HepG2 (cell line): ENCODE results near the gene RYK. TPM values are rescaled to one million over a fixed set of nuclear protein-coding genes. Genes with fewer than 3 reads are reported as not detected.

Source experiments
- ASH2L ChIP-seq: fragments of 300-600, 200-600 bp; sonication (generic); IDR thresholded peaks from 2 replicates; pipeline ENCODE4 v1.7.0; 2017; ENCODE audit warnings: low read depth, mild to moderate bottlenecking, moderate library complexity, mixed read lengths, low read length; ENCODE audit not compliant: insufficient read length
- BORCS8-MEF2B ChIP-seq: sonication (generic); formaldehyde crosslinking; IDR thresholded peaks from 2 replicates; pipeline ENCODE4 v1.8.0; 2022; ENCODE audit warnings: mild to moderate bottlenecking, missing genetic modification reagents
- CBFB ChIP-seq: sonication (generic); formaldehyde crosslinking; IDR thresholded peaks from 2 replicates; pipeline ENCODE4 v1.4.0; 2020; ENCODE audit warnings: missing genetic modification reagents
- DNMT1 ChIP-seq: sonication (generic); formaldehyde crosslinking; IDR thresholded peaks from 2 replicates; pipeline ENCODE4 v1.5.1; 2020; ENCODE audit warnings: mild to moderate bottlenecking, missing genetic modification reagents
- EED ChIP-seq: sonication (generic); formaldehyde crosslinking; IDR thresholded peaks from 2 replicates; pipeline ENCODE4 v1.5.0; 2020; ENCODE audit warnings: mild to moderate bottlenecking, missing genetic modification reagents
- GZF1 ChIP-seq: sonication (generic); formaldehyde crosslinking; IDR thresholded peaks from 2 replicates; pipeline ENCODE4 v1.5.1; 2020; ENCODE audit warnings: mild to moderate bottlenecking, missing genetic modification reagents
- HES4 ChIP-seq: sonication (generic); formaldehyde crosslinking; IDR thresholded peaks from 2 replicates; pipeline ENCODE4 v1.9.0; 2021; ENCODE audit warnings: mild to moderate bottlenecking, missing genetic modification reagents, borderline replicate concordance
- KLF6 ChIP-seq: IDR thresholded peaks from 2 replicates; pipeline ENCODE4 v1.8.0; 2016; ENCODE audit warnings: missing biosample characterization, missing genetic modification reagents
- KMT2A ChIP-seq: sonication (generic); formaldehyde crosslinking; IDR thresholded peaks from 2 replicates; pipeline ENCODE4 v1.4.0; 2020; ENCODE audit warnings: missing genetic modification reagents
- MTF1 ChIP-seq: sonication (generic); formaldehyde crosslinking; IDR thresholded peaks from 2 replicates; pipeline ENCODE4 v1.5.0; 2020; ENCODE audit warnings: missing genetic modification reagents
- PCBP1 ChIP-seq: fragments of 200-400 bp; formaldehyde crosslinking; IDR thresholded peaks from 2 replicates; pipeline ENCODE4 v1.6.1; 2017; ENCODE audit warnings: mild to moderate bottlenecking, low read depth, low read length, borderline replicate concordance
- REPIN1 ChIP-seq: sonication (generic); formaldehyde crosslinking; IDR thresholded peaks from 2 replicates; pipeline ENCODE4 v1.8.0; 2022; ENCODE audit warnings: missing genetic modification reagents, low read depth, mild to moderate bottlenecking, borderline replicate concordance
- RFX3 ChIP-seq: IDR thresholded peaks from 2 replicates; pipeline ENCODE4 v1.6.1; 2016; ENCODE audit warnings: missing biosample characterization, missing genetic modification reagents
- SSRP1 ChIP-seq: IDR thresholded peaks from 2 replicates; pipeline ENCODE4 v1.6.1; 2016; ENCODE audit warnings: control low read depth
- TEAD2 ChIP-seq: sonication (generic); formaldehyde crosslinking; IDR thresholded peaks from 2 replicates; pipeline ENCODE4 v1.9.0; 2021; ENCODE audit warnings: missing genetic modification reagents
- TRIM24 ChIP-seq: sonication (generic); formaldehyde crosslinking; IDR thresholded peaks from 2 replicates; pipeline ENCODE4 v1.8.0; 2022; ENCODE audit warnings: mild to moderate bottlenecking, missing genetic modification reagents
- ZBTB20 ChIP-seq: sonication (generic); formaldehyde crosslinking; IDR thresholded peaks from 2 replicates; pipeline ENCODE4 v1.8.1; 2023; ENCODE audit warnings: missing genetic modification reagents, low read depth, mild to moderate bottlenecking, borderline replicate concordance
- ZNF318 ChIP-seq: sonication (generic); formaldehyde crosslinking; IDR thresholded peaks from 2 replicates; pipeline ENCODE4 v1.4.0; 2020; ENCODE audit warnings: mild to moderate bottlenecking, missing genetic modification reagents
- ZNF350 ChIP-seq: sonication (generic); formaldehyde crosslinking; IDR thresholded peaks from 2 replicates; pipeline ENCODE4 v1.4.0; 2020; ENCODE audit warnings: mild to moderate bottlenecking, low read depth, missing genetic modification reagents, borderline replicate concordance
- ZNF451 ChIP-seq: sonication (generic); formaldehyde crosslinking; IDR thresholded peaks from 2 replicates; pipeline ENCODE4 v1.5.0; 2020; ENCODE audit warnings: mild to moderate bottlenecking, missing genetic modification reagents
- ZNF746 ChIP-seq: sonication (generic); formaldehyde crosslinking; IDR thresholded peaks from 2 replicates; pipeline ENCODE4 v1.8.0; 2022; ENCODE audit warnings: mild to moderate bottlenecking, missing genetic modification reagents
- polyA plus RNA-seq, 8 experiments: library from polyadenylated mRNA; depleted of rRNA in 3 of 8; stranded (reverse) in 7 of 8; unstranded in 1 of 8; fragments of >200 nt; fragmentation: Illumina TruSeq in 4 of 8; extraction: Trizol in 4 of 8; gene quantifications; 2 replicates each; pipeline versions ENCODE4 v1.2.1 to v1.2.3, GENCODE V29; 2011 to 2016; ENCODE audit warnings: low read depth in 4 of 8, missing spikeins in 1 of 8, mixed read lengths in 1 of 8; ENCODE audit not compliant: insufficient read depth in 1 of 8
- total RNA-seq, 5 experiments: library from RNA; depleted of rRNA; stranded (reverse); fragments of >200 nt; fragmentation: Illumina TruSeq; extraction: Trizol; gene quantifications; 2 replicates each; pipeline ENCODE4 v1.2.3, GENCODE V29; 2016; ENCODE audit warnings: low read depth in 1 of 5
- TF ChIP-seq, protein P1 (sequence below): sonication (generic); formaldehyde crosslinking; conservative IDR thresholded peaks from 2 replicates; pipeline ENCODE4 v1.4.0; 2020; ENCODE audit warnings: missing genetic modification reagents

The RYK gene
- total and polyA plus RNA-seq, 2 of the 13 experiments (the other 11 are each of a cell fraction or from before 2014, with no cell fraction given), result 35.0 to 66.2 TPM

GRCh38 chr3:134249935-134250716, 533 bp downstream of the RYK start (continued):
- TF ChIP-seq ZNF318 (CRISPR knock-in tag) (peak; percentile 56; the same call in 1 of the 2 replicates), EED (no peak), ZNF746 (CRISPR knock-in tag) (no peak), KMT2A (CRISPR knock-in tag) (peak; percentile 87), ZNF451 (no peak), KLF6 (0 out of 2 replicates have a peak, but pooled peaks have one; percentile 42), GZF1 (CRISPR knock-in tag) (no peak), TEAD2 (CRISPR knock-in tag) (no peak), ASH2L (peak; percentile 72), CBFB (CRISPR knock-in tag) (0 out of 2 replicates have a peak, but pooled peaks have one; percentile 41), REPIN1 (no peak), PCBP1 (no peak), SSRP1 (CRISPR knock-in tag) (no peak), TRIM24 (no peak), MTF1 (CRISPR knock-in tag) (no peak), RFX3 (CRISPR knock-in tag) (no peak), DNMT1 (CRISPR knock-in tag) (no peak), BORCS8-MEF2B (no peak), ZBTB20 (CRISPR knock-in tag) (no peak), ZNF350 (CRISPR knock-in tag) (no peak), HES4 (peak; percentile 48; the same call in 1 of the 2 replicates)
- TF ChIP-seq, protein P1, sequence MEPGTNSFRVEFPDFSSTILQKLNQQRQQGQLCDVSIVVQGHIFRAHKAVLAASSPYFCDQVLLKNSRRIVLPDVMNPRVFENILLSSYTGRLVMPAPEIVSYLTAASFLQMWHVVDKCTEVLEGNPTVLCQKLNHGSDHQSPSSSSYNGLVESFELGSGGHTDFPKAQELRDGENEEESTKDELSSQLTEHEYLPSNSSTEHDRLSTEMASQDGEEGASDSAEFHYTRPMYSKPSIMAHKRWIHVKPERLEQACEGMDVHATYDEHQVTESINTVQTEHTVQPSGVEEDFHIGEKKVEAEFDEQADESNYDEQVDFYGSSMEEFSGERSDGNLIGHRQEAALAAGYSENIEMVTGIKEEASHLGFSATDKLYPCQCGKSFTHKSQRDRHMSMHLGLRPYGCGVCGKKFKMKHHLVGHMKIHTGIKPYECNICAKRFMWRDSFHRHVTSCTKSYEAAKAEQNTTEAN, result 0 out of 2 replicates have a peak, but pooled peaks have one; percentile 21
